HG03457 (cell line): Measurements from ENCODE around the gene ANKRD49.

Experiments
- ATAC-seq: cut with Tn5 transposase; IDR thresholded peaks from one replicate; pipeline ENCODE4 v1.9.1; 2021; ENCODE audit warnings: moderate number of reproducible peaks; ENCODE audit not compliant: unreplicated experiment

Gene ANKRD49

GRCh38 chr11:94543695-94544645 lies 50.2 kb downstream of the ANKRD49 start, which contains the start of gene FUT4:
TSS of gene FUT4 (plus strand) at chr11:94543921. CDS start at chr11:94544134, 213 bp downstream.
- ATAC-seq = peak; percentile 83

- peak; percentile 0 for ATAC-seq
These were observed 51.0 kb downstream of the ANKRD49 start for GRCh38 chr11:94544646-94545263.

DNA sequence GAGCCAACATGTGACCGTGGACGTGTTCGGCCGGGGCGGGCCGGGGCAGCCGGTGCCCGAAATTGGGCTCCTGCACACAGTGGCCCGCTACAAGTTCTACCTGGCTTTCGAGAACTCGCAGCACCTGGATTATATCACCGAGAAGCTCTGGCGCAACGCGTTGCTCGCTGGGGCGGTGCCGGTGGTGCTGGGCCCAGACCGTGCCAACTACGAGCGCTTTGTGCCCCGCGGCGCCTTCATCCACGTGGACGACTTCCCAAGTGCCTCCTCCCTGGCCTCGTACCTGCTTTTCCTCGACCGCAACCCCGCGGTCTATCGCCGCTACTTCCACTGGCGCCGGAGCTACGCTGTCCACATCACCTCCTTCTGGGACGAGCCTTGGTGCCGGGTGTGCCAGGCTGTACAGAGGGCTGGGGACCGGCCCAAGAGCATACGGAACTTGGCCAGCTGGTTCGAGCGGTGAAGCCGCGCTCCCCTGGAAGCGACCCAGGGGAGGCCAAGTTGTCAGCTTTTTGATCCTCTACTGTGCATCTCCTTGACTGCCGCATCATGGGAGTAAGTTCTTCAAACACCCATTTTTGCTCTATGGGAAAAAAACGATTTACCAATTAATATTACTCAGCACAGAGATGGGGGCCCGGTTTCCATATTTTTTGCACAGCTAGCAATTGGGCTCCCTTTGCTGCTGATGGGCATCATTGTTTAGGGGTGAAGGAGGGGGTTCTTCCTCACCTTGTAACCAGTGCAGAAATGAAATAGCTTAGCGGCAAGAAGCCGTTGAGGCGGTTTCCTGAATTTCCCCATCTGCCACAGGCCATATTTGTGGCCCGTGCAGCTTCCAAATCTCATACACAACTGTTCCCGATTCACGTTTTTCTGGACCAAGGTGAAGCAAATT lies 51.7 kb downstream of the ANKRD49 start:
- no peak for ATAC-seq

- ATAC-seq = no peak
These were observed 52.3 kb downstream of the ANKRD49 start for GRCh38 chr11:94546162-94546470.

GRCh38 chr11:94546886-94547285 lies 53.1 kb downstream of the ANKRD49 start:
- ATAC-seq = no peak

DNA sequence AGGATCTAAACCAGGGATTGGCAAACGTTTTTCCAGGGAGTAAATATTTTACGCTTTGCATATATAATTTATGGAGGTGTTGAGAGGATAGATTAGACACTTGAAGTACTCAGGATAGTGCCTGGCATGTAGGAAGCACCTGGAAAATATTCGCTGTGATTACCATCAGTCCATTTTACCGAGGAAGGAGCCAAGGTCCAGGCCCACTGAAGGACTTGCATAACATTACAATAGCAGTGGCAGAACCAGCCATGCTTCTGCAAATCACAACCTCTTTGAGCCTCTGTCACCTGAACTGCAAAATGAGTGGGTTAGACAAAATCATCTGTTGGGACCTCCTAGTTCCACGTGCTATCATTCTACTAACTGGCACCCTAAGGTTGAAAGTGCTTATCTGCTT lies 55.4 kb downstream of the ANKRD49 start:
- ATAC-seq = no peak
